CD4-positive, alpha-beta T cell treated with Interleukin-1 beta for 1 hour (primary cell): ENCODE measurements around the gene CELF2.

Source experiments
- DNase-seq, 2 donors: peaks; one replicate each; pipeline ENCODE4 v3.0.0-alpha.2; 2020 to 2022

The CELF2 gene

GRCh38 chr10:11063856-11064255, 46.2 kb downstream of the CELF2 start:
- no peak for DNase-seq

- no peak for DNase-seq
Measured at GRCh38 chr10:11064832-11065231, 47.2 kb downstream of the CELF2 start.

- no peak for DNase-seq
Measured at GRCh38 chr10:11065567-11065966, 47.9 kb downstream of the CELF2 start.

GRCh38 chr10:11066520-11066919, 48.8 kb downstream of the CELF2 start:
- DNase-seq = no peak

- DNase-seq = no peak
Measured at GRCh38 chr10:11068861-11069633, 51.4 kb downstream of the CELF2 start.

GRCh38 chr10:11073410-11073809, 55.7 kb downstream of the CELF2 start:
- no peak for DNase-seq

- no peak for DNase-seq
Measured at GRCh38 chr10:11074536-11075267, 57.0 kb downstream of the CELF2 start.

- no peak for DNase-seq
Measured at GRCh38 chr10:11076221-11076620, 58.5 kb downstream of the CELF2 start.

- no peak for DNase-seq
Measured at GRCh38 chr10:11080564-11080984, 62.9 kb downstream of the CELF2 start.

GRCh38 chr10:11081408-11081807, 63.7 kb downstream of the CELF2 start:
- no peak for DNase-seq

GRCh38 chr10:11082526-11082925, 64.9 kb downstream of the CELF2 start:
- no peak for DNase-seq

- no peak for DNase-seq
Measured at GRCh38 chr10:11083051-11083450, 65.4 kb downstream of the CELF2 start.

- DNase-seq = no peak
Measured at GRCh38 chr10:11085545-11085944, 67.9 kb downstream of the CELF2 start.

- no peak for DNase-seq
Measured at GRCh38 chr10:11086177-11086840, 68.6 kb downstream of the CELF2 start.

GRCh38 chr10:11087372-11087771, 69.7 kb downstream of the CELF2 start:
- DNase-seq = no peak

- no peak for DNase-seq
Measured at GRCh38 chr10:11088709-11089108, 71.0 kb downstream of the CELF2 start.

GRCh38 chr10:11089272-11089671, 71.6 kb downstream of the CELF2 start:
- DNase-seq = no peak

GRCh38 chr10:11091517-11092102, 73.9 kb downstream of the CELF2 start:
- no peak for DNase-seq

GRCh38 chr10:11093771-11094736, 76.4 kb downstream of the CELF2 start:
- DNase-seq = no peak

- no peak for DNase-seq
Measured at GRCh38 chr10:11095374-11095801, 77.7 kb downstream of the CELF2 start.

- DNase-seq = no peak
Measured at GRCh38 chr10:11096422-11096821, 78.8 kb downstream of the CELF2 start.

GRCh38 chr10:11097686-11098085, 80.0 kb downstream of the CELF2 start:
- no peak for DNase-seq
